HG03108 (cell line): ENCODE measurements around the gene TRPM5.

ENCODE experiments used
- ATAC-seq: cut with Tn5 transposase; IDR thresholded peaks from one replicate; pipeline ENCODE4 v1.9.1; 2021; ENCODE audit warnings: moderate library complexity; ENCODE audit not compliant: unreplicated experiment

TRPM5 gene

DNA sequence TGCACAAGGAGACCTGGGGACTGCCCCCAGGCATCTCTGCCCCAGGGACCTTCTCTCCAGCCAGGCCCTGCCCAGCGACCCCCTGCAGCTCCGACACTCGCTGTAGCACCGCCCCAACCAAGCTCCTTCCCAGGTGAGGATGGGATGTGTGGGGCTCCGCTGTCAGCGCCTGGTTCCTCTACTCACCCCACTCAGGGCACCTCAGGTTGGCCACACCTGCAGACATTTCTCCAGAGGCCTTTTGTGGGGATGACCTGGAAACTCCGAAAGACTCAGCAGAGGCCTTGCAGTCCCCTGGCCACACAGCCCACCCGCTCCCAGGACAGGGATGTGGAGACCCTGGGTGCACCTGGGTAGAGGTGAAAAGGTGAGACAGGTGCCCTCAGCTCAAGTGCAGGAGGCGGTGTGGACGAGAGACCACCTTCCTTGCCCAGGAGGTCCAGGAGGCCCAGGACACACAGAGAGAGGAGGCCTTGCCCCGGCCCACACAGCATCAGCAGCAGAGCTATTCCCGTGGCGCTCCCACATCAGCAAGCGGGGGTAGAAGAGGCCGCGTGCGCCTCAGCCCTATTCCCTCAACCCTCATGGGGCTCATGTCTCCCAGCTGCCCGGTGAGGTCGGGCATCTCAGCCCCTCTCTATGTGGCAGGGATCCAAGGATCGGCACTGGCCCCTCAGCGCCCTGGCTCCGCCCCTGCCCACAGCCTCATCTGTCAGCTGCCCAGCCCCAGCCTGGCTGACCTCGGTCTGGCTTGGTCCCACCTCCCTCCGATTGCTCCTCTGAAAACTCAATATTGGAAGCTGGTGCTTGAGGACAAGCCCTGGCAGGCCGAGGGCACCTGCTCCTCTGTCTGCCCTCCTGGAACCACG is 20.9 kb downstream of the TRPM5 start:
- ATAC-seq = no peak

- no peak for ATAC-seq
Measured at GRCh38 chr11:2422461-2423156, 21.7 kb downstream of the TRPM5 start.

DNA sequence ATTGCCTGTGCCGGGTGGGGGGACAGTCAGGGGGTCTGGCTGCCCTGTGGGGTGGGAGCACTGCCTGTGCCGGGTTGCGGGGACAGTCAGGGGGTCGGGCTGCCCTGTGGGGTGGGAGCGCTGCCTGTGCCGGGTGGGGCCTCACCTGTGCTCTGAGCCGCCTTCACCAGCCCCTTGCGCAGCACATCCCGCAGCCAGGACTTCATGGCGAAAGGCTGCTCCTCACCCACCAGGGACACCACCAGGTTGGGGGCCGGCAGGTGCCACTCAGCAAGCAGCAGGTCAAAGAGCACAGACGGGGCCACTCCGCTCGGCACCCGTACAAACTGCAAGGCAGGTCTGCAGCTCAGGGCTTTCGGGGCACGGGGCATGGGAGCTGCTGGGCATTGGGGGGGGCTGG is 22.3 kb downstream of the TRPM5 start:
- ATAC-seq = no peak

- no peak for ATAC-seq
Measured at GRCh38 chr11:2421226-2421994, 22.9 kb downstream of the TRPM5 start.

- ATAC-seq = peak; percentile 52
Measured at GRCh38 chr11:2420502-2421225, 23.6 kb downstream of the TRPM5 start.

GRCh38 chr11:2419638-2420501 is 24.4 kb downstream of the TRPM5 start:
- ATAC-seq = no peak

DNA sequence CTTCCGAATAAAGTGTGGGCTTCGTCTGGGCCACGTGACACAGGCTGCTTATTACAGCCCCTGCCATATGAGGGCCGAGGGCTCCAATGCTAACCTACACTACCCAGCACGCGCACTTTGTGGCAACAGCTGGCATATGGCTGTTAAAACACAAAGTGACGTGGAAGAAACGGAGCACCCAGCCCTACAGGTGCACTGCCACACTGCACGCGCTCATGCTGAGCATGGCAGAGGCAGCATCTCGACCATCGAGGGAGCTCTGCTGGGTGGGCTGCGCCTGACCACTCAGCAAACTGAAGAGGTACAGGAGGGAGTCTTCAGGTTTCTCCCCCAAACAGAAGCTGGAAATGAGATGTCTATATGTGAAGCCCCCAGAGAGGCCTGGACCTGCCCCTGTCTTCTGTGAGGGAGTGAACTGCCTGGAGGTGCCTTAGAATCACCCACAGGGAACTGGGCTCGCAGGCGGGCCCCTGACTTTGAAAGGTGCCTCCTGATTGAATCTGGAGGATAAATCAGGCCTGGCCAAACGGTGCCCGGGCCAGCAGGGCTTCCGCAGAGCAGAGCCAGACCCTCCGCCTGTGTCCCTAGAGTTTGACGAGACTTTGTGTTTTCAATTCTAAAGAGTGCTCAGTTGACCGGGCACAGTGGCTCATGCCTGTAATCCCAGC is 25.5 kb downstream of the TRPM5 start:
- ATAC-seq = no peak

DNA sequence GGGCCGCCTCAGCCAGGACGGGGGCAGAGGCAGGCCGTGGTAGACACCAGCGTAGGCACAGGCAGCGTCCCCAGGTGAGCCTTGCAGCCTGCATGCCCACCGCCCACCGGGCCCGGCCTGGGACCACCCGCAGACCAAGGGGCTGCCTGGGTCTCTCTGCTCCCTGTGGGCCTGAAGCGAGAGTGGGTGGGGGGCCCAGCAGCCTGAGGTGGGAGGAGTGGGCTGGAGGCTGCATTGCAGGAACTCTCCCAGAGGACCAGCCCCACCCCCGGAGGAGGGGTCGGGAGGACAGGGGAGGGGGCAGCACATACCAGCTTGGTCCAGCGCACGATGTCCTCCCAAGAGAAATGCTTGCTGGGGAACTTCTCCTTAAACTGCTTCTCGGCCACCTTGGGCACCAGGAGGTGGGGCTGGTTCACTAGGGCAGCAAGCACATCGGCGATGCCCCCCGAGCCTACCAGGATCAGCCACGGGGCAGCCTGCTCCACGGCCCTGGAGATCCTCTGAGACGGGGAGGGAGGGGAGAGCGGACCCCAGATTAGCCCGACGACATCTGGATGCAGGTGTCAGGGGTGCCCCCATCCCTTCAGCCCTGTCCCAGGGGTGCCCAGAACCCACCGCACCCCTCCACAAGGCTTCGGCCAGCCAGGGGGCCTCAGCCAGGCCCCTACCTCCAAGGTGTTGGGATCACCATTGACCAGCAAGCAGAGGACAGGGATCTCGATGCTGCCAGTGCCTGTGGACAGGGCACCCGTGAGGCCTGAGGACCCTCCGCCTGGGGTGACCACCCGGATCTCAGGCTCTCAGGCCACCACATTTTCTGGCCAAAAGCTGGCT is 26.2 kb downstream of the TRPM5 start:
- ATAC-seq = no peak

DNA sequence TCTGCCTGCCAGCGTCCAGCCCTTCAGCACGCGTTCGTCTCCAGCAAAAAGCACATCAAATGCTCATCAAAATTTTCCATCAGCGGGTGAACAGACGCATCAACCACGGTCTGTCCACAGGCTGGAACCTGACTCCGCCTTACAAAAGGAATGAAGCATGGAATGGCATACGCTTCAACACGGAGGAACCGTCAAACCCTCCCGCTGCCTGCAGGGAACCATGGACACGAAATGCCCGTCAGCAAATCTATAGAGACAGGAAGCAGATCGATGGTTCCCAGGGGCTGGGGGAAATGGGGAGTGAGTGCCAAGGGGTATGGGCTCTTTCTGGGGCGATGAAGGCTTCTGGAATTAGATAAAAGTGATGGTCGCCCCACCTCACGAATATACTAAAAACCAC is 27.5 kb downstream of the TRPM5 start:
- no peak for ATAC-seq

- ATAC-seq = no peak
Measured at GRCh38 chr11:2415601-2416380, 28.5 kb downstream of the TRPM5 start.

DNA sequence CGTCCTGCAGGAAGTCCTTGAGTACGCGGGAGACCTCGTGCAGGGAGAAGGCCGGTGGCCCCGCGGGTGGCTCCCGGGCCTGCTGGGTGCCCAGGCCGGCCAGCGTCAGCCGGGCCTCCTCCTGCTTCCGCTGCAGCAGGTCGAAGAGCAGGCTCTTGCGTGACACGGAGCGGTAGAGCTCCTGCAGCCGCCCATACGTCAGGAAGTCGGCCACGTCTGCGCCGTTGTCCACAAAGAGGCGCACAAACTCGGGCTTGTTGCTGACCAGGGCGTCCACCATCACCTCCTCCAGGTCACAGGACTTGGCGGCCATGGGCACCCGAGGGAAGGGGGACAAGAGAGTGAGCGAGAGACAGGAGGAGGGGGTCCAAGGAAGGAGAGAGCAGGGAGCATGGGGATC is 29.1 kb downstream of the TRPM5 start:
- ATAC-seq = no peak

DNA sequence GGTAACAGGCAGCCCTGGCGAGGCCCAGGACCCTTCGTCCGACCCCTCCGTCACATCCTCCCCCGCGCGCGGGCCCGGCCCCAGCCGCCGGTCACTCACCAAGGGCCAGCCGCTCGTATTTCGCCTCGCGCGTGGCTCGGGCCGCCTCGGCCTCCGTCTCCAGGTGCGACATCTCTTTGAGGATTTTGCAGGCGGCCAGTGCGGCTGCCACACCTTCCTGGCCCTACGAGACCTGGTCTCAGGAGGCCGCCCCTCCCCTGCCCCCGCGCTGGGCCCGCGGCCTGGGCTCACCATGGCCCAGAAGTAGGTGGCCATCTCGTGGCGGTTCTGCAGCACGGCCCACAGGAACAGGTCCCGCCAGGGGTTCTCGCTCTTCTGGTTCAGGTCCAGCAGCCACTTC is 29.7 kb downstream of the TRPM5 start:
- no peak for ATAC-seq

DNA sequence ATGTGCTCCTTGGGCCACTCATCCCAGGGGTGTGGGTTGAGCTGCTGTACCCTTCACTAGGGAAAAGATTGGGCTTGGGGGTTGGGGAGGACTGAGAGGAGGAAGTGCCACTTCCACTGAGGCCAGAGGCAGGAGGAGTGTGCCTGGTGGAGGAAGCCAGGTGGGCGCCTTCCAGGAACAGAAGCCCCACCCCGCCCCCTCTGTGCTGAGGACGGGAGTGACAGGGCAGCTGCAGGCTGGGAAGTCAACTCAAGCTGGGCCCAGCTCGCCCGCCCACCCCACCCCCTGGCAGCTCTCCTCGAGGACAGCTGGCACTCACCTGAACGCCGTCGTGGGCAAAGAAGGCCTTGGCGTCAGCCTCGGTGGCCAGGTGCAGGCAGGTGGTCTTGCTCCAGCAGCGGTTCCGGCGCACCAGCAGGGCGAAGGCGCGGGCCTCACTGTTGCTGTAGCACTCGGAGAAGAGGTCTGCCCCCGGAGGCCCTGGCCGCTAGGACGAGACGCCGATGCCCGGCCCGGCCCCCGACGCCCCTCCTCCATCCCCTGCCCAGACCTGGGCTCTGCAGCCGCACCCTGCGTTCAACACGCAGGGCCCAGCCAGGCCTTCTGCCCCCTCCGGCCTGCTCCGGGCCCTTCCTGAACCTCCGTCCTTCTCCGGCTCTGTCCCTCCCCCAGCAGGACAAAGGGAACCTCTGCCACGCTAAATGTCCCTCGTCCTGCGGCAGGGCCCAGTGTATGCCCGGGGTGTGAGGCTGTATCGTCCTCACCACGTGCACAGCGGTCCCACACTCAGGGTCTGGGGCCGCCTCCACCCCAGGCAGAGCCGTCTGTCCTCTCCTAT is 30.4 kb downstream of the TRPM5 start:
- ATAC-seq = no peak

DNA sequence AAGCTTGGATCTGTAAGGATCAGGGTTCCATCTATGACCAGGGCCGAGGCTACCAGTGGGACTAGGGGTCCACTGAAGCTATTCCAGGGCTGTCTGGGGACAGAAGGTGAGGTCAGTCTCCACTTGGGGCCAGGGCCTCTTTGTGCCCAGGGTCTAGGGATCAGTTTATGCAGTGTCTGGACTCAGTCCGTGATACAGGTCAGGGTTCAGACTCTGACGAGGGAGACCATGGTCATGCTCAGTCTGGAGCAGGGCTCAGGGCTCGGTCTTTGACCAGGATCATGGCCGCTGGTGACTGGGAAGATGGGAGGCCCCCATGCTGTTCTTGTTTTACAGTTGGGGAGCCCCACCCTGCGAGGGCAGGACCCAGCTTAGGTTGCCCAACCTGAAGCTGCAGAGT is 32.0 kb downstream of the TRPM5 start:
- ATAC-seq = no peak

- ATAC-seq = no peak
Measured at GRCh38 chr11:2411446-2412305, 32.6 kb downstream of the TRPM5 start.

DNA sequence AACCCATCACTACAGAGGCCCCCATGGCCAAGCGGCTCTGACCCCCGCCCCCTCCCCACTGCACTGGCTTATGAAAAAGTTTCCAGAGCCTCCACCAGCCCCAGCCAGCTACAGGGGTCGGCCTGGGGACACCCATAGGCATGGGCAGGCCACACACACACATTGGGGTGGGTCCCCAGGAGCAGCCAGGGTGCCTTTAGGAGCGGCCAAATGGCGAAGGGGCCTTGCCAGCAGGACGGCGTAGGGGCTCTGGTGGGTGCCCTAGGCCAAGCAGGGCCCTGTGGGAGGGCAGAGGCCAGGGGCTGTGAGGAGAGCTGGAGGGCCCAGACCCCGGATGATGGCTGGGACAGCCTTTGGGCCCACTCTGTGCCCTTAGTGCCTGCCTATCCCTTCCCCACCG is 33.7 kb downstream of the TRPM5 start:
- no peak for ATAC-seq
